ENCODE measurements around the gene KCNQ2.

The KCNQ2 gene

GRCh38 chr20:63497138-63497945 lies 24.9 kb upstream of the KCNQ2 start:
- no peaks in the 10 kb centered on the region for H3K36me3 Mint-ChIP-seq (ENCODE audit: low read depth)
- ATAC-seq = no peak
- H3K27me3 Mint-ChIP-seq = peaks cover 15% of the 10 kb centered on the region
- DNase-seq = no peak
- peaks cover 2% of the 10 kb centered on the region for H3K4me1 Mint-ChIP-seq
- H3K4me3 Mint-ChIP-seq = no peak overlapping the region
- H3K27ac Mint-ChIP-seq = no peak overlapping the region
- H3K9me3 Mint-ChIP-seq = peaks cover 2% of the 10 kb centered on the region

GRCh38 chr20:63496596-63497120 lies 24.2 kb upstream of the KCNQ2 start:
- Mint-ChIP-seq H3K27ac (no peak overlapping the region), H3K9me3 (peaks cover 6% of the 10 kb centered on the region), H3K4me3 (no peak overlapping the region), H3K27me3 (peaks cover 19% of the 10 kb centered on the region), H3K4me1 (peaks cover 2% of the 10 kb centered on the region), H3K36me3 (ENCODE audit: low read depth) (no peaks in the 10 kb centered on the region)
- ATAC-seq (no peak), DNase-seq (no peak)

GRCh38 chr20:63495741-63496595 lies 23.5 kb upstream of the KCNQ2 start:
- peaks cover 2% of the 10 kb centered on the region for H3K4me1 Mint-ChIP-seq
- H3K36me3 Mint-ChIP-seq (ENCODE audit: low read depth) = no peaks in the 10 kb centered on the region
- peak overlapping the region; percentile 54 for H3K4me3 Mint-ChIP-seq
- H3K27ac Mint-ChIP-seq = no peak overlapping the region
- peak; percentile 59 for ATAC-seq
- peak; percentile 86 for DNase-seq
- H3K27me3 Mint-ChIP-seq = peaks cover 23% of the 10 kb centered on the region
- H3K9me3 Mint-ChIP-seq = peaks cover 6% of the 10 kb centered on the region

- H3K4me1 Mint-ChIP-seq = peaks cover 2% of the 10 kb centered on the region
- no peak overlapping the region for H3K27ac Mint-ChIP-seq
- no peak for ATAC-seq
- peaks cover 23% of the 10 kb centered on the region for H3K27me3 Mint-ChIP-seq
- H3K9me3 Mint-ChIP-seq = peaks cover 6% of the 10 kb centered on the region
- no peaks in the 10 kb centered on the region for H3K36me3 Mint-ChIP-seq (ENCODE audit: low read depth)
- DNase-seq = no peak
- no peak overlapping the region for H3K4me3 Mint-ChIP-seq
Observed at GRCh38 chr20:63495167-63495720, 22.8 kb upstream of the KCNQ2 start.

- H3K27me3 Mint-ChIP-seq = peaks cover 26% of the 10 kb centered on the region
- no peaks in the 10 kb centered on the region for H3K36me3 Mint-ChIP-seq (ENCODE audit: low read depth)
- no peak for ATAC-seq
Observed at GRCh38 chr20:63494420-63495166, 22.1 kb upstream of the KCNQ2 start.

GRCh38 chr20:63494084-63494419 lies 21.6 kb upstream of the KCNQ2 start:
- no peak for DNase-seq
- Mint-ChIP-seq H3K4me3 (no peak overlapping the region), H3K27ac (no peak overlapping the region), H3K9me3 (peaks cover 6% of the 10 kb centered on the region), H3K4me1 (peaks cover 2% of the 10 kb centered on the region), H3K27me3 (peaks cover 30% of the 10 kb centered on the region), H3K36me3 (ENCODE audit: low read depth) (no peaks in the 10 kb centered on the region)
- no peak for ATAC-seq

More at GRCh38 chr20:63494420-63495166, 22.1 kb upstream of the KCNQ2 start:
- DNase-seq = no peak
- Mint-ChIP-seq H3K4me1 (peaks cover 2% of the 10 kb centered on the region), H3K9me3 (peaks cover 6% of the 10 kb centered on the region), H3K27ac (no peak overlapping the region), H3K4me3 (no peak overlapping the region)

GRCh38 chr20:63493563-63494020 lies 21.1 kb upstream of the KCNQ2 start:
- Mint-ChIP-seq H3K4me3 (no peak overlapping the region), H3K27me3 (peaks cover 34% of the 10 kb centered on the region), H3K4me1 (peaks cover 2% of the 10 kb centered on the region), H3K9me3 (peaks cover 6% of the 10 kb centered on the region), H3K27ac (no peak overlapping the region), H3K36me3 (ENCODE audit: low read depth) (no peaks in the 10 kb centered on the region)
- no peak for DNase-seq
- no peak for ATAC-seq

- Mint-ChIP-seq H3K4me3 (no peak overlapping the region), H3K36me3 (ENCODE audit: low read depth) (no peaks in the 10 kb centered on the region), H3K27ac (no peak overlapping the region), H3K9me3 (peaks cover 6% of the 10 kb centered on the region), H3K27me3 (peaks cover 32% of the 10 kb centered on the region), H3K4me1 (peaks cover 2% of the 10 kb centered on the region)
- DNase-seq = no peak
- no peak for ATAC-seq
Observed at GRCh38 chr20:63492982-63493381, 20.5 kb upstream of the KCNQ2 start.

- DNase-seq = no peak
- H3K4me3 Mint-ChIP-seq = no peak overlapping the region
- H3K4me1 Mint-ChIP-seq = peaks cover 2% of the 10 kb centered on the region
- no peak overlapping the region for H3K27ac Mint-ChIP-seq
- no peaks in the 10 kb centered on the region for H3K36me3 Mint-ChIP-seq (ENCODE audit: low read depth)
- peaks cover 6% of the 10 kb centered on the region for H3K9me3 Mint-ChIP-seq
- H3K27me3 Mint-ChIP-seq = peaks cover 29% of the 10 kb centered on the region
- no peak for ATAC-seq
Observed at GRCh38 chr20:63492518-63492917, 20.1 kb upstream of the KCNQ2 start.

- DNase-seq (no peak), ATAC-seq (no peak)
- H3K4me1 Mint-ChIP-seq = peaks cover 2% of the 10 kb centered on the region
- no peaks in the 10 kb centered on the region for H3K36me3 Mint-ChIP-seq (ENCODE audit: low read depth)
- no peak overlapping the region for H3K4me3 Mint-ChIP-seq
- no peak overlapping the region for H3K27ac Mint-ChIP-seq
- peaks cover 6% of the 10 kb centered on the region for H3K9me3 Mint-ChIP-seq
- peaks cover 26% of the 10 kb centered on the region for H3K27me3 Mint-ChIP-seq
Observed at GRCh38 chr20:63491635-63492230, 19.3 kb upstream of the KCNQ2 start.

- Mint-ChIP-seq H3K36me3 (ENCODE audit: low read depth) (no peaks in the 10 kb centered on the region), H3K27ac (no peak overlapping the region), H3K4me1 (peaks cover under 1% of the 10 kb centered on the region), H3K9me3 (peaks cover 6% of the 10 kb centered on the region), H3K27me3 (peaks cover 26% of the 10 kb centered on the region), H3K4me3 (no peak overlapping the region)
- ATAC-seq (no peak), DNase-seq (no peak)
Observed at GRCh38 chr20:63491078-63491477, 18.6 kb upstream of the KCNQ2 start.

- Mint-ChIP-seq H3K27me3 (peaks cover 31% of the 10 kb centered on the region), H3K4me3 (no peak overlapping the region), H3K9me3 (peaks cover 6% of the 10 kb centered on the region), H3K4me1 (no peaks in the 10 kb centered on the region), H3K27ac (no peak overlapping the region), H3K36me3 (ENCODE audit: low read depth) (no peaks in the 10 kb centered on the region)
- ATAC-seq = no peak
- DNase-seq = no peak
Observed at GRCh38 chr20:63490416-63490815, 18.0 kb upstream of the KCNQ2 start.

GRCh38 chr20:63488315-63489251 lies 16.1 kb upstream of the KCNQ2 start:
- H3K27ac Mint-ChIP-seq = no peak overlapping the region
- H3K4me3 Mint-ChIP-seq = no peak overlapping the region
- H3K27me3 Mint-ChIP-seq = peaks cover 36% of the 10 kb centered on the region
- DNase-seq = no peak
- H3K9me3 Mint-ChIP-seq = peaks cover 6% of the 10 kb centered on the region
- no peaks in the 10 kb centered on the region for H3K36me3 Mint-ChIP-seq (ENCODE audit: low read depth)
- ATAC-seq = no peak
- no peaks in the 10 kb centered on the region for H3K4me1 Mint-ChIP-seq
